Measurements from ENCODE around the gene CPSF4L.

GRCh38 chr17:73201215-73202069 lies 60.2 kb downstream of the CPSF4L start:
- TF ChIP-seq EP300 (IDR thresholded peaks at IDR 0.05) (no peak), CTCF (IDR thresholded peaks at IDR 0.05) (no peak)

Measured in ovary (tissue), 3 donors.